HG03066 (cell line): ENCODE measurements around the gene TRIM29.

Experiments
- ATAC-seq: cut with Tn5 transposase; IDR thresholded peaks from one replicate; pipeline ENCODE4 v1.9.1; 2021; ENCODE audit warnings: low read depth; ENCODE audit not compliant: unreplicated experiment

TRIM29 gene

GRCh38 chr11:120102050-120102863, 35.7 kb downstream of the TRIM29 start:
- ATAC-seq = no peak

GRCh38 chr11:120098503-120099020, 39.4 kb downstream of the TRIM29 start:
- no peak for ATAC-seq

- ATAC-seq = no peak
Measured at GRCh38 chr11:120097721-120098385, 40.1 kb downstream of the TRIM29 start.

- ATAC-seq = no peak
Measured at GRCh38 chr11:120096369-120097191, 41.3 kb downstream of the TRIM29 start.

GRCh38 chr11:120095516-120095915, 42.4 kb downstream of the TRIM29 start:
- no peak for ATAC-seq

- no peak for ATAC-seq
Measured at GRCh38 chr11:120091701-120092100, 46.2 kb downstream of the TRIM29 start.

GRCh38 chr11:120091121-120091520, 46.8 kb downstream of the TRIM29 start:
- ATAC-seq = no peak

GRCh38 chr11:120090411-120090810, 47.5 kb downstream of the TRIM29 start:
- ATAC-seq = no peak

GRCh38 chr11:120089036-120090001, 48.6 kb downstream of the TRIM29 start:
- ATAC-seq = no peak

GRCh38 chr11:120088056-120088455, 49.9 kb downstream of the TRIM29 start:
- ATAC-seq = no peak

- ATAC-seq = no peak
Measured at GRCh38 chr11:120086651-120087050, 51.3 kb downstream of the TRIM29 start.

GRCh38 chr11:120079750-120080610, 57.9 kb downstream of the TRIM29 start:
- no peak for ATAC-seq

GRCh38 chr11:120078397-120078796, 59.5 kb downstream of the TRIM29 start:
- no peak for ATAC-seq

GRCh38 chr11:120074076-120074475, 63.8 kb downstream of the TRIM29 start:
- no peak for ATAC-seq

GRCh38 chr11:120073196-120073595, 64.7 kb downstream of the TRIM29 start:
- ATAC-seq = no peak

- no peak for ATAC-seq
Measured at GRCh38 chr11:120068114-120068573, 69.8 kb downstream of the TRIM29 start.

GRCh38 chr11:120067438-120068113, 70.3 kb downstream of the TRIM29 start:
- ATAC-seq = no peak

- no peak for ATAC-seq
Measured at GRCh38 chr11:120066738-120067437, 71.0 kb downstream of the TRIM29 start.
